Measurements from ENCODE around the gene MSS51. TPM values are rescaled to one million over a fixed set of nuclear protein-coding genes. Genes with fewer than 3 reads are reported as not detected.

Gene MSS51
- total RNA-seq, 1 experiment from 2014 or later, result 3.2 TPM

- Histone ChIP-seq H3K4me2 (ENCODE audit: low read length) (peak overlapping the region; percentile 75), H2AFZ (ENCODE audit: low read length) (no peak overlapping the region), H3K79me2 (ENCODE audit: low read length) (peaks cover 100% of the 10 kb centered on the region), H4K20me1 (ENCODE audit: low read length) (peaks cover 74% of the 10 kb centered on the region), H3K9me2 (replicated peaks; ENCODE audit: low read length) (no peaks in the 10 kb centered on the region), H3K4me1 (ENCODE audit: insufficient read depth, low read length) (peaks cover 42% of the 10 kb centered on the region), H3K9me3 (ENCODE audit: low read length) (no peaks in the 10 kb centered on the region), H3F3A (ENCODE audit: low read length, unreplicated experiment) (peaks cover 6% of the 10 kb centered on the region), H3K9ac (ENCODE audit: low read length) (no peak overlapping the region), H3K27me3 (ENCODE audit: low read length) (no peaks in the 10 kb centered on the region), H3K27ac (ENCODE audit: low read length) (no peak overlapping the region), H3K4me3 (ENCODE audit: low read length) (no peak overlapping the region), H3K36me3 (ENCODE audit: low read depth, low read length) (peaks cover 37% of the 10 kb centered on the region)
- intact Hi-C loops (cut with micrococcal nuclease), result no loop called here
- ATAC-seq (no peak), DNase-seq (peak; percentile 80)
- TF ChIP-seq CTCF (conservative IDR thresholded peaks at IDR 0.05; ENCODE audit: low read depth, low read length) (no peak), EZH2 (IDR thresholded peaks at IDR 0.05; ENCODE audit: low read length, unreplicated experiment) (no peak), EZH2phosphoT487 (IDR thresholded peaks at IDR 0.05; ENCODE audit: borderline replicate concordance, low read length) (no peak)
- BruUV-seq (replicated peaks), result no TSS peak
- ChIA-PET CTCF (no interaction called here), POLR2A (ENCODE audit: unreplicated experiment) (interaction anchor here (0.5 kb wide), 1 partner anchor 87 kb away, joined by 3 read pairs; no protein-coding TSS in a partner anchor)
Observed at GRCh38 chr10:73408061-73408460, 25.3 kb downstream of the MSS51 start.

- ATAC-seq (no peak), DNase-seq (no peak)
- H4K20me1 ChIP-seq (ENCODE audit: low read length), result peaks cover 78% of the 10 kb centered on the region
- no peaks in the 10 kb centered on the region for H3K27me3 ChIP-seq (ENCODE audit: low read length)
- BruUV-seq (replicated peaks), result no TSS peak
- H3K9me2 ChIP-seq (replicated peaks; ENCODE audit: low read length), result no peaks in the 10 kb centered on the region
- no peaks in the 10 kb centered on the region for H3K9me3 ChIP-seq (ENCODE audit: low read length)
- no peak overlapping the region for H3K4me3 ChIP-seq (ENCODE audit: low read length)
- peaks cover 37% of the 10 kb centered on the region for H3K36me3 ChIP-seq (ENCODE audit: low read depth, low read length)
- intact Hi-C loops (cut with micrococcal nuclease), result no loop called here
- H3K4me2 ChIP-seq (ENCODE audit: low read length), result no peak overlapping the region
- peaks cover 2% of the 10 kb centered on the region for H3F3A ChIP-seq (ENCODE audit: low read length, unreplicated experiment)
- H3K4me1 ChIP-seq (ENCODE audit: insufficient read depth, low read length), result peaks cover 42% of the 10 kb centered on the region
- TF ChIP-seq EZH2phosphoT487 (IDR thresholded peaks at IDR 0.05; ENCODE audit: borderline replicate concordance, low read length), result no peak
- no peak for TF ChIP-seq CTCF (conservative IDR thresholded peaks at IDR 0.05; ENCODE audit: low read depth, low read length)
- TF ChIP-seq EZH2 (IDR thresholded peaks at IDR 0.05; ENCODE audit: low read length, unreplicated experiment), result no peak
- H3K9ac ChIP-seq (ENCODE audit: low read length), result no peak overlapping the region
- H3K27ac ChIP-seq (ENCODE audit: low read length), result no peak overlapping the region
- peaks cover 100% of the 10 kb centered on the region for H3K79me2 ChIP-seq (ENCODE audit: low read length)
- POLR2A ChIA-PET (ENCODE audit: unreplicated experiment), result interaction anchor here (0.5 kb wide), 1 partner anchor 88 kb away, joined by 3 read pairs; no protein-coding TSS in a partner anchor
- CTCF ChIA-PET, result no interaction called here
- H2AFZ ChIP-seq (ENCODE audit: low read length), result no peak overlapping the region
Observed at GRCh38 chr10:73407495-73407894, 25.9 kb downstream of the MSS51 start.

GRCh38 chr10:73406846-73407245 lies 26.5 kb downstream of the MSS51 start:
- Histone ChIP-seq H3K27ac (ENCODE audit: low read length) (no peak overlapping the region), H3F3A (ENCODE audit: low read length, unreplicated experiment) (no peaks in the 10 kb centered on the region), H3K79me2 (ENCODE audit: low read length) (peaks cover 100% of the 10 kb centered on the region), H3K4me1 (ENCODE audit: insufficient read depth, low read length) (peaks cover 36% of the 10 kb centered on the region), H3K27me3 (ENCODE audit: low read length) (no peaks in the 10 kb centered on the region), H3K9ac (ENCODE audit: low read length) (no peak overlapping the region), H3K9me2 (replicated peaks; ENCODE audit: low read length) (no peaks in the 10 kb centered on the region), H4K20me1 (ENCODE audit: low read length) (peaks cover 84% of the 10 kb centered on the region), H2AFZ (ENCODE audit: low read length) (no peak overlapping the region), H3K4me2 (ENCODE audit: low read length) (no peak overlapping the region), H3K4me3 (ENCODE audit: low read length) (no peak overlapping the region), H3K36me3 (ENCODE audit: low read depth, low read length) (peaks cover 38% of the 10 kb centered on the region), H3K9me3 (ENCODE audit: low read length) (no peaks in the 10 kb centered on the region)
- ChIA-PET CTCF (interaction anchor here (0.9 kb wide), 1 partner anchor 237 kb away, joined by 3 read pairs; no protein-coding TSS in a partner anchor), POLR2A (ENCODE audit: unreplicated experiment) (interaction anchor here (0.6 kb wide), 1 partner anchor 10 kb away, joined by 6 read pairs; no protein-coding TSS in a partner anchor)
- ATAC-seq (no peak), DNase-seq (no peak)
- TF ChIP-seq CTCF (conservative IDR thresholded peaks at IDR 0.05; ENCODE audit: low read depth, low read length) (no peak), EZH2phosphoT487 (IDR thresholded peaks at IDR 0.05; ENCODE audit: borderline replicate concordance, low read length) (no peak), EZH2 (IDR thresholded peaks at IDR 0.05; ENCODE audit: low read length, unreplicated experiment) (no peak)
- no TSS peak for BruUV-seq (replicated peaks)
- intact Hi-C loops (cut with micrococcal nuclease), result no loop called here

All from PC-3 (cell line).